ENCODE measurements around the gene EEF1AKMT2. TPM values are rescaled to one million over a fixed set of nuclear protein-coding genes. Genes with fewer than 3 reads are reported as not detected.

Gene EEF1AKMT2
- polyA plus RNA-seq, 4 donors = 37.7 to 42.6 (median 41.0) TPM

- no peak for DNase-seq (ENCODE audit: low read depth in 4 of 4, low spot score in 3 of 4)
Measured at GRCh38 chr10:124723826-124724225, 67.9 kb downstream of the EEF1AKMT2 start.

- no peak for DNase-seq (ENCODE audit: low read depth in 4 of 4, low spot score in 3 of 4)
Measured at GRCh38 chr10:124722798-124723783, 68.6 kb downstream of the EEF1AKMT2 start.

GRCh38 chr10:124721330-124722045 is 70.2 kb downstream of the EEF1AKMT2 start:
- no peak for DNase-seq (ENCODE audit: low read depth in 4 of 4, low spot score in 3 of 4)

GRCh38 chr10:124719213-124719851 is 72.4 kb downstream of the EEF1AKMT2 start:
- DNase-seq (ENCODE audit: low read depth in 4 of 4, low spot score in 3 of 4) = no peak

- peak in 1 of 4 donors; percentile 61 for DNase-seq (ENCODE audit: low read depth in 4 of 4, low spot score in 3 of 4)
Measured at GRCh38 chr10:124717911-124718741, 73.6 kb downstream of the EEF1AKMT2 start.

- DNase-seq (ENCODE audit: low read depth in 4 of 4, low spot score in 3 of 4) = no peak
Measured at GRCh38 chr10:124717041-124717757, 74.5 kb downstream of the EEF1AKMT2 start.

- no peak for DNase-seq (ENCODE audit: low read depth in 4 of 4, low spot score in 3 of 4)
Measured at GRCh38 chr10:124716369-124716768, 75.3 kb downstream of the EEF1AKMT2 start.

GRCh38 chr10:124715439-124715838 is 76.2 kb downstream of the EEF1AKMT2 start:
- no peak for DNase-seq (ENCODE audit: low read depth in 4 of 4, low spot score in 3 of 4)

GRCh38 chr10:124713679-124714255 is 77.9 kb downstream of the EEF1AKMT2 start:
- DNase-seq (ENCODE audit: low read depth in 4 of 4, low spot score in 3 of 4) = no peak

- DNase-seq (ENCODE audit: low read depth in 4 of 4, low spot score in 3 of 4) = no peak
Measured at GRCh38 chr10:124712704-124713407, 78.8 kb downstream of the EEF1AKMT2 start.

- no peak for DNase-seq (ENCODE audit: low read depth in 4 of 4, low spot score in 3 of 4)
Measured at GRCh38 chr10:124711145-124711544, 80.5 kb downstream of the EEF1AKMT2 start.

GRCh38 chr10:124710266-124710881 is 81.3 kb downstream of the EEF1AKMT2 start:
- DNase-seq (ENCODE audit: low read depth in 4 of 4, low spot score in 3 of 4) = peak in 1 of 4 donors; percentile 44

GRCh38 chr10:124709861-124710260 is 81.8 kb downstream of the EEF1AKMT2 start:
- no peak for DNase-seq (ENCODE audit: low read depth in 4 of 4, low spot score in 3 of 4)

GRCh38 chr10:124708922-124709520 is 82.7 kb downstream of the EEF1AKMT2 start:
- peak in 1 of 4 donors; percentile 48 for DNase-seq (ENCODE audit: low read depth in 4 of 4, low spot score in 3 of 4)

GRCh38 chr10:124708246-124708779 is 83.4 kb downstream of the EEF1AKMT2 start:
- DNase-seq (ENCODE audit: low read depth in 4 of 4, low spot score in 3 of 4) = no peak

All from right renal pelvis (tissue), 4 donors.